ENCODE results near the gene LDLRAP1.

LDLRAP1 gene

DNA sequence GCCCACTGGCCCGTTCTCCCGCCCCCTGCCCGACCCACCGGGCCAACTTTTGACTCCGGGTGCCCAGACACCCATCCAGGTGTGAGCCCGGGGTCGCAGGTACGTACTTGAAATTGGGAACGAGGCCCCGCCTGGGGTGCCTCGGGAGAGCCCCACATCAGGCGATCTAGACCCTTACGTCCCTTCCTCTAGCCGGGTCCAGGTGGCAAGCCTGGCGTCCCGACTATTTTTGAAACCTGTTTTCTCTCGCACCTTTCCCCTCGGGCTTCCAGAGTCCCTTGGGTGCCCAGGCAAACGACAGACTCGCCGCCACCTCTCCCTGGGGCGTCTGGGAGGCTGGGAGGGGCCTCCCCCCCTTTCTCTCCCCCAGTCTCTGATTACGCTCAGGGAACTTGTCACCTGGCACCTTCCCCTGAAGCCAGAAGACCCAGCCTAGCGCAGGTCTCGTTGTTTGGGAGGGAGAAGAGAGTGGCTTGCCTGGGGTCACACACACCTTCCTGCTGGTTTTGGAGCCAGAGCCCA lies 898 bp downstream of the LDLRAP1 start:
- DNase-seq = no peak

- no peak for DNase-seq
Observed at GRCh38 chr1:25544819-25545218, 1.4 kb downstream of the LDLRAP1 start.

DNA sequence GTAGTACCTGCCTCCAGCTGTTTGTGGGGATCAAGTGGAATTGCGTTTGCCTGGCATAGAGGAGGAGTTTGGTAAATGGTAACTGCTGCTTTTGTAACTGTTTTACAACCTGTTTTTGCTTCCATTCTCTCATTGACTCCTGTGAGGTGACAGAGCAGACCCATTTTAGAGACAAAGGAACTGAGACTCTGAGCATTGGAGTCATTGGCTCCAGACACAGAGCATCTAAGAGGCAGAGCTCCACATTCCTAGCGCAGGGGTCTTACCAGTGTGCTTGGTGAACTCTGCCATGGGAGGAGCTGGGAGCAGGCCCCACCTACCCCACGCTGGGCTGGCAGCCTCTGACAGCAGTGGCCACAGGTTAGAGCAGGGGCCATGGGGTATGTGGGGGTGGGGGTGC lies 2.4 kb downstream of the LDLRAP1 start:
- no peak for DNase-seq

- DNase-seq = no peak
Observed at GRCh38 chr1:25546193-25546592, 2.8 kb downstream of the LDLRAP1 start.

GRCh38 chr1:25548601-25549000 lies 5.2 kb downstream of the LDLRAP1 start:
- DNase-seq = no peak

DNA sequence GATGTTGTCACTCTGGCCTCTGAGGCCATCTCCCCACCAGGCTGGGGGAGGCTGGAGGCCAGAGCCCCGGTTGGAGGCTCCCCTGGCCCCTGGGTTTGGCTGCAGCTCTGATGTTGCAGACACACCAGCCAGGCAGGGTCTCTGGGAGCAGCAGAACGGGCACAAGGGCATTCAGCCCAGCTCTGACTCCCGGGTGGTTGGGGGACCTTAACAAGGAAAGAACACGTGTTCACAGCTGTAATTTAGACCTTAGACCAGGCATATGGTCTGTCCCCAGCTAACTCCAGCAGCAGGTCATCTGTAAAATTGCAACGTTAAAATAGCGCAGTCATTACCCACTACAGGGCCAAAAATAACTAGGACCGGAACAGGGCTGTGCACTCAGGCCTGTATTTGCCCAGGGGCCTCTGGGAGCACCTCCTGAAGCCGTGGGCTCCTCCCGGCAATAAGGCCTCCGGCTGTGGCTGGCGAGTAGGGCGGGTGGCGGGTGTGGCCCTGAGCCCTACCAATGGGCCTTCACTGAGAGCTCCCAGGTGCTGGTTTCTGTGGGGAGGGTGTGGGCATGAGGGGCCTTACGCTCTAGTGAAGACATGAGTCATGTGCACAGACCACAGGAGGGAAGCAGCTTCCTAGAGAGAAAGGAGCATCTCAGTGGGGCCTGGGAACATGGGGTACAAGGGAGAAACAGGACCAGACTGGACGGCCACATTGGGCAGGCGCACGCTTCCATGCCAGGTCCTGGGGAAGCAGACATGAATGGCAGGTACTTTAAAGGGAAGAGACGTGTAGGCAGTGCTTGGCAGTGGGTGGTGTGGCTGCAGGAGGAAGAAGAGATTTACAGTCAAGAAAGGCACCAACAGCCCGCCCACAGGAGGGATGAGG lies 6.1 kb downstream of the LDLRAP1 start:
- DNase-seq = peak; percentile 96

DNA sequence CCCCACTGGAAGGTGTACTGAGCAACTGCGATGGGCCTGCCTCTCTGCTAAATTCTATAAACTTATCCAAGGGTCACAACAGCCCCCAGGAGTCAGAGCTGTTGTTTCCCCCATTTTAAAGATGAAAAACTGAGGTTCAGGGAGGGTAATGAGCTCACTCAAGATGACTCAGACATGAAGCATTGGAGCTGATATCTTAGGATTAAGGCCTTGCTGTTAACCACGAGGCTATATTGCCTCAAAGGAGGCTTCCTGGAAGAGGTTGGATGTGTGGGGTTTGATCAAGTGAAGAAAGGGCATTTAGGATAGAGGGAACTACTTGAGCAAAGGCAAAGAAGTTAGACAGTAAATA lies 6.7 kb downstream of the LDLRAP1 start:
- DNase-seq = peak; percentile 69

DNA sequence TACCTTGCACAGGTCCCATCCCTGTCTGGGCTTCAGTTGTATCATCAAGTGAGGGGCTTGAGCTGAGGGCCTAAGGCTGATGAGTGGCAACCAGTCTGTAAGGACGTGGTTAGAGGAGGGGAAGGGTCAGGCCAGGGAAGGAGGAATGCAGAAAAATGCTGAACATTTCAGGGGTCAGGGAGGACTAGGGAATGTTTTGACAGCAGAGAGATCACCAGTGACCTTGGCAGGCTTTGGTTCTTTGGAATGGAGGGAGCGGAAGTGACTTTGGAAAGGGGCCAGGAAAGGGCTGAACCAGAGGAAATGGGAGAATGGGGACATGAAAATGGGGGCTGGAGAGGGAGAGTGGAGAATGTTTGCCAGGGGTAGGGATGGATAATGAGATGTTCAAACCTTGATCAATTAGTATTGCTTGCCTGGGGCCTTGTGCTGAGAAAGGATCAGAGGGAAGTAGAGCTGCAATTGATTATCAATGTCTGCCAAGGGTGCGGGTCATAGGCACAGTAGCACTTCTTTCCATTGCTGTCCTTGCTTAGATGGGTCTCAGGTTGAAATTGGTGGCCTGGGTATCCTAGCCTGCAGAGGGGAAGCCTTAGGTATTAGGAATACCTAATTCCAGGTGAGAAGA lies 7.4 kb downstream of the LDLRAP1 start:
- no peak for DNase-seq

GRCh38 chr1:25553749-25554429 lies 10.5 kb downstream of the LDLRAP1 start:
- DNase-seq = no peak

- DNase-seq = no peak
Observed at GRCh38 chr1:25554430-25554780, 11.0 kb downstream of the LDLRAP1 start.

- DNase-seq = no peak
Observed at GRCh38 chr1:25554886-25555752, 11.7 kb downstream of the LDLRAP1 start.

GRCh38 chr1:25555753-25556092 lies 12.3 kb downstream of the LDLRAP1 start:
- no peak for DNase-seq

- no peak for DNase-seq
Observed at GRCh38 chr1:25556132-25556670, 12.8 kb downstream of the LDLRAP1 start.

DNA sequence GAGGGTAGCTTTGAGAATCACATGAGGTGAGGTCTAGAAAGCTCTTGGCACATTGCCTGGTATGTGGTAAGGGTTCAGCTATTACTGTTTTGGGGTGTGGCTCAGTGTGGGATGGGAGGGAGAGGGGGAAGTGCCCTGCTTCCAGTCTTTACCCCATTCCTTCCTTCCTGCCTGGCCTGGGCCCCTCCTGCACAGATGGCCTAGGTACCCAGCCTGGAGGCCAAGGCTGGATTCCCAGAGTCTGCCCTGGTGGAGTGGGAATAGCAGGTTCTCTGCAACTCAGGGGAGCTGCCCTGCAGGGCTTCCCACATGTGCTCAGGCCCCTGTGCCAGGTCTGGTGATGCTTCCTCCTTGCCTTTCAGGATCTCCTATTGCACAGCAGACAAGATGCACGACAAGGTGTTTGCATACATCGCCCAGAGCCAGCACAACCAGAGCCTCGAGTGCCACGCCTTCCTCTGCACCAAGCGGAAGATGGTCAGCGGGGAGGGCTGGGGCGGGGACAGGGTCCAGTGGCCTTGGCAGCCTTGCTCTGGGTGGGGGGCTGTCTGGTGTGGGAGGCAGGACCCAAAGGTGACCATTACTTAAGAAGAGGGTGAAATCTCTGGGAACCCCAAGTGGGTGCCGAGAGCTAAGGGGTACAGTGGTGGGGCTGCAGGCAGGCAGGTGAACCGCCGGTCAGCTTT lies 13.5 kb downstream of the LDLRAP1 start:
- DNase-seq = peak; percentile 96

GRCh38 chr1:25557543-25557942 lies 14.1 kb downstream of the LDLRAP1 start:
- DNase-seq = no peak

DNA sequence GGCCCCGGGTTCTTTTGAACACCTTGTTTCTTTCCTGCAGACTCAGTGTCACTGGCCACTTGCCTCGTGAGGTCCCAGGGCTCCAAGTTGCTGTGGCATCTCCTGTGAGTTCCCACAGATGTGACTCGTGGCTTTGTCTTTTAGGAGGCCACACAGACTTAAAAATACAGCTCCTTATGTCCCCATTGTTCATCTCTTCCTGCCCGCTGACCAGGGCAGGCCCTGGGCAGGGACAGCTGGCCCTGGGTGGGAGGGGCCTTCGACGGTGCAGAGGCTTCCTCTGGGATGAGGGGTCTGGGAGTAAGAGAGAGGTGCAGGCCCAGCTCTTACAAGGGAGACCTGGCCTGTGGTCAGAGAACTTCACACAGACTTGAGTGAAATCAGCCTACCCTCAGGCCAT lies 15.6 kb downstream of the LDLRAP1 start:
- no peak for DNase-seq

DNA sequence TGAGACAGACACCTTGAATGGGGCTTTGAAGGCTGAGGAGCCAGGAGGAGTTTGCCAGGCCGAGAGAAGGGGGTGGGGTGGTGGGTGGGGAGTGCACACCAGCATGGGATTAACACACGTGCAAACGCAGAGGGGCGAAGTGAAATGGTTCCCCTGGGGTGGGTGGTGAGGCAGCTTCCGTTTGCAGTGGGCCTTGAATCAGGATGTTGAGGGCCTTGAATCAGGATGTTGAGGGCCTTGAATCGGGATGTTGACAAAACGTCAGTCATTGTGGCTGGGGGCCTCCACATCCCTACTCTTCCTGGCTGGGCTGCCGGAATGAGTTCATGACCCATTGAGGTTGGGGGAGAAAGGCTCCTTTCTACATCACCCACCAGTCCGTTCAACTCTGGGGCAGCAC lies 16.6 kb downstream of the LDLRAP1 start:
- DNase-seq = no peak

DNA sequence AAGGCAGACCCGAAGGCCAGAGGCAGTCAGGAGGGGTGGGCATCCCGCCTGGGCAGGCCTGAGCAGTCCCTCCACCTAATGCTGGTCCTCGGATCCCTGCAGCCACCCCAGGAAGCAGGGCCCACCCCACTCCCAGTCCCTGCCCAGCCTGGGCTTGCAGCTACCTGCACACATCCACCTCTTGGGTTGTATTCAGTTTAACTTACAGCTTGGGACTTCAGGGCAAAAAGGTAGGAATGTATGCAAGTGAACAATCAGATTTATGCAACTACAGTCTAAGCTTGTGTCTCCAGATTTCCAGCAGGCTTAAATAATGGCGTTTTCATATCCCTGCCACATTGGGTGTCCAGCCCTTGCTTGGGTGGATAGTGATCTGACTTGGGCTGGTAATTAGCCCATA lies 17.4 kb downstream of the LDLRAP1 start:
- DNase-seq = no peak

- no peak for DNase-seq
Observed at GRCh38 chr1:25561421-25562100, 18.2 kb downstream of the LDLRAP1 start.

DNA sequence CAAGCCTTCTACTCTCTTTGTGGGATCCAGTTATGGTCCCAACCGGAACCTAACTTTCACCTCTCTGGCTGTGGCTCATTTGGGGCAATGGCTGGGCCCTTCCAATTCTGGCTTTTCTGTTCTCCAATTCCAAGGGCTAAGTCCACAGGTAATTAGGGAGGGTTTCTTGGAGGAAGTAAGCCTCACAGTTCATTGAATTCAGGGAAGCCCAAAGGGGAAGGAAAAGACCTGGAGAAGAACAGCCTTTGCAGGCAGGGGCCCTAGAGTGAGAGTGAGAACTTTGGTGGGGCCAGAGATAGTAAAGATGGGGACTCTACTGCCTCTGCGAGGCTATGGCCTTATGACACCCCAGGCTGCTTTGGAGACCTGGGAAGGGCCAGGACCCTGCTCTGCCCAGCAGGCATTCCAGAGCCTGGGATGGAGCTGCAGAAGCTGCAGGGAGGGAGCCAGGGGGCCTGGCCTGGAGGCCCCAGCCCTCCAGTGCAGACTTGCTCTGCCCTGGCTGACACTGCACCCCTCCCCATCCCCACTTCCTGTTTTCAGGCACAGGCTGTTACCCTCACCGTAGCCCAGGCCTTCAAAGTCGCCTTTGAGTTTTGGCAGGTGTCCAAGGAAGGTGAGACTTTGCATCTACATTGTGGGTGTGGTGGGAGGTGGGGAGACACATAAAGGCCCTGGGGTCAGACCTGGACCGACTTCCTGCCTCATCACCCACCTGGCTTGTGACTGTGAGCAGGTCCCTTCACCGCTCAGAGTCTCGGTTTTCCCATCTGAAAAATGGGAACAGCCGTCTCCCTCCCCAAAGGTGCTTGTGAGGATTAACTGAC lies 18.9 kb downstream of the LDLRAP1 start:
- DNase-seq = peak; percentile 76

DNA sequence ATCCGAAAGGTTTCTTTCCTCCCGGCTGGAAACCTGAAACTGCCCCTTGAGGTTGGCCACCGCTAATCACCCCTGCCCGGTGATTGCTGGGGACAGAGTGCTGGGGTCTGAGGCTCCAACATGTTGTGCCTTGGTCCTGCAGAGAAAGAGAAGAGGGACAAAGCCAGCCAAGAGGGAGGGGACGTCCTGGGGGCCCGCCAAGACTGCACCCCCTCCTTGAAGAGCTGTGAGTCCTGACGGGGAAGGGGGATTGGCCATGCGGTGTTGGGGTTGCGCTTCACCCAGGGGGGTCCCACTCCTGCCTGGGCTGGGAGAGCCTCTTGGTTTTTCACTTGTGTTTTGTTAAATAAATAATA lies 19.5 kb downstream of the LDLRAP1 start:
- DNase-seq = no peak

All from hematopoietic multipotent progenitor cell treated with erythropoietin and hydrocortisone succinate and interleukin-3 and kit ligand, for 4 days (in vitro differentiated cells).